ENCODE results near the gene HTR6. TPM values are rescaled to one million over a fixed set of nuclear protein-coding genes. Genes with fewer than 3 reads are reported as not detected.

HTR6 gene
- total RNA-seq, 3 donors from 2014 or later = not detected

DNA sequence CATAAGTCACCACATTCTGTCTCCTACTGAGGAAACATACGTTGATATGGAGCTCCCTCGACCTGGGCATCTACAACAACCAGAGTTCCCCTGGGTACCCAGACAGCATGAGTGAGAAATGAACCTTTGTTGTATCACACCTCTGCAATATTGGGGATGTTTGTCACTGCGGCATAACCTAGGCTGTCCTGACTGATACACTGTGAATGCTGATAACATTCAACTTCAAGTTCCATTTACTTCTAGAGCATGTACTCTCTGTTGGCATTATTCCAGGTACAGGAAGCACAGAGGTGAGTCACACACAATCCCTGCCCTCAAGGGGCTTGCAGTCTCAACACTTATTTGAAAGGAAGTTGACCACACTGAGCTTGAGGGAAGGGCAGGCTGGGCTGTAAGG is 65.6 kb downstream of the HTR6 start:
- intact Hi-C loops (cut with DNase I, micrococcal nuclease) = no loop called here

More for the DNA sequence above, 65.6 kb downstream of the HTR6 start:
- H3K9me3 ChIP-seq = peaks cover 4% of the 10 kb centered on the region
- H3K36me3 ChIP-seq (ENCODE audit: low read depth) = no peaks in the 10 kb centered on the region
- DNase-seq (no peak), ATAC-seq (no peak)
- TF ChIP-seq, protein P1, sequence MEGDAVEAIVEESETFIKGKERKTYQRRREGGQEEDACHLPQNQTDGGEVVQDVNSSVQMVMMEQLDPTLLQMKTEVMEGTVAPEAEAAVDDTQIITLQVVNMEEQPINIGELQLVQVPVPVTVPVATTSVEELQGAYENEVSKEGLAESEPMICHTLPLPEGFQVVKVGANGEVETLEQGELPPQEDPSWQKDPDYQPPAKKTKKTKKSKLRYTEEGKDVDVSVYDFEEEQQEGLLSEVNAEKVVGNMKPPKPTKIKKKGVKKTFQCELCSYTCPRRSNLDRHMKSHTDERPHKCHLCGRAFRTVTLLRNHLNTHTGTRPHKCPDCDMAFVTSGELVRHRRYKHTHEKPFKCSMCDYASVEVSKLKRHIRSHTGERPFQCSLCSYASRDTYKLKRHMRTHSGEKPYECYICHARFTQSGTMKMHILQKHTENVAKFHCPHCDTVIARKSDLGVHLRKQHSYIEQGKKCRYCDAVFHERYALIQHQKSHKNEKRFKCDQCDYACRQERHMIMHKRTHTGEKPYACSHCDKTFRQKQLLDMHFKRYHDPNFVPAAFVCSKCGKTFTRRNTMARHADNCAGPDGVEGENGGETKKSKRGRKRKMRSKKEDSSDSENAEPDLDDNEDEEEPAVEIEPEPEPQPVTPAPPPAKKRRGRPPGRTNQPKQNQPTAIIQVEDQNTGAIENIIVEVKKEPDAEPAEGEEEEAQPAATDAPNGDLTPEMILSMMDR (IDR thresholded peaks at IDR 0.05) = no peak
- no peaks in the 10 kb centered on the region for H3K4me1 ChIP-seq (ENCODE audit: low read depth)
- H3K4me3 ChIP-seq = no peak overlapping the region

Other genes with a start within 250 kb of the HTR6 start
- 100 to 1,000 TPM; 346 to 393 (median 381) TPM for gene CAPZB, start 179.3 kb upstream of the HTR6 start, total RNA-seq
- 100 to 1,000 TPM; 320 to 457 (median 426) TPM for gene NBL1, start 20.6 kb upstream of the HTR6 start, total RNA-seq
- gene TMCO4, start 135.0 kb downstream of the HTR6 start, total RNA-seq = 10 to 100 TPM; 27.9 to 42.8 (median 31.9) TPM
- 10 to 100 TPM; 15.1 to 42.6 (median 41.0) TPM for gene RNF186, start 150.4 kb downstream of the HTR6 start, total RNA-seq
- gene OTUD3, start 217.5 kb downstream of the HTR6 start, total RNA-seq = 10 to 100 TPM in 2 of 3 donors, 1 to 10 TPM in 1; 7.8 to 15.4 (median 11.6) TPM